Jurkat, Clone E6-1 (cell line): ENCODE results near the gene DIO3.
"Not testable (repeated sequence)": the region's sequence is repeated elsewhere in the genome, so short reads cannot be mapped to it uniquely, and the experiment has no call there.

Experiments
- DNase-seq: peaks from one replicate; pipeline ENCODE4 v3.0.0-alpha.2; 2011; ENCODE audit warnings: low read depth, low spot score
- H3K4me3 ChIP-seq: 2 replicates; pipeline ENCODE4 v1.5.1; 2011; ENCODE audit warnings: mild to moderate bottlenecking, low read length, control low read depth, moderate library complexity

DIO3 gene

DNA sequence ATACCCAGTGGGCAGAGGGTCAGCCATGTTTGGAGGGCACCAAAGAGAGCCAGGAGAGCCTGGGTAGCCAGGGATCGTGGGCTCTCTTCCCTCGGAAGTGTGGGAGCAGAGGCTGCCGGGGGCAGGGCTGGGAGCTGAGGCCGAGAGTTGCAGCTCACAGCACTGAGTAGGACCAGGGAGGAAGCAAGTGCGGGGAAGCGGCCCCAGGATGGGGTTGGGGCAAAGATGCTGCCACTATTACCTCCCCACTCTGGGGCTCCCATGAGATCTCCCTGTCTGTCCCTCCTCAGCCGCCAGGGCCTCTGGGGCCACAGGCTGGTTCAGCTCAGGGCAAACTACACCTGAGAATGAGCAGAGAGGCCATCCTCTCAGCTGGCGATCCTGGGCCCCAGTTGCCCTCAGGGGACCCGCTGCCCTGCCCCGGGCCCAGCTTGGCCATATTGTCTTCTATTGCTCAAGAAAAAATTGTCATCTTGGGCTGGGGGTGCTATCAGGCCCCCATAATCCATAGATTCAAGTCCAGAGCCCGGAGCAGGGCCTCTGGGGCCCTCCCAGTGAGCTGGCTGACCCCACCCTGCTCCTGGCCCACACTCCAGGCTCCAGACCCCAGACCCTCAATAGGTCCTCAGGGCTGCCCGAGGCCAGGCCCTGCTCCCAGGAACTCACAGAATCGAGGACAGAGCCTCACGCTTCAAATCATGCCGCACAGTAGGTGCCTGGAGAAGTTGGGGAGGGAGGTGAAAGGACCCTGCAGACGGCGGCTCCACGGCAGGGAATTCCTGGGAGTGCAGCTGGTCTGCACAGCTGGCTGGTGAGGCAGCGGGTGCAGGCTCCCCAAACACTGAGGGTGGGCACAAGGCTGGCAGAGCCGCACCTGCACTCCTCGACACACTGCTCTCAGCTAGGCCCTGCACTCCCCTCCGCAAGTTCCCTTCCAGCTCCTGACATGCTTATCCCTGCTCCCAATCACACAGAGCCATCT is 20.5 kb upstream of the DIO3 start:
- no peak for DNase-seq
- H3K4me3 ChIP-seq: no peak overlapping the region

GRCh38 chr14:101542391-101542790 is 18.9 kb upstream of the DIO3 start:
- no peak overlapping the region for H3K4me3 ChIP-seq
- DNase-seq: no peak

DNA sequence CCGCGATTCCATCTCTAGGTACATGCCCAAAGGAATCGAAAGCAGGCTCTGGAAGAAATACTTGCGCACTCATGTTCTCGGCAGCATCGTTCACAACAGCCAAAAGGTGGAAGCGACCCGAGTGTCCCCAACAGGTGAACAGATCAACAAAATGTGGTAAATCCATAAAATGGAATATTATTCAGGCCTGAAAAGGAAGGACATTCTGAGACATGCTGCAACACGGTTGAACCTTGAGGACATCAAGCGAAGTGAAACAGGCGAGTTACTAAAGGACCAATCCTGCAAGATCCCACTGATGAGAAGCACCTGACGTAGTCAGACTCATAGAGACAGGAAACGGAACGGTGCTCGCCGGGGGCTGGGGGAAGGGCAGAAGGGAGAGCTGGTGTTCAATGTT is 17.5 kb upstream of the DIO3 start:
- DNase-seq: no peak
- no peak overlapping the region for H3K4me3 ChIP-seq

GRCh38 chr14:101544550-101544949 is 16.7 kb upstream of the DIO3 start:
- no peak overlapping the region for H3K4me3 ChIP-seq
- no peak for DNase-seq

DNA sequence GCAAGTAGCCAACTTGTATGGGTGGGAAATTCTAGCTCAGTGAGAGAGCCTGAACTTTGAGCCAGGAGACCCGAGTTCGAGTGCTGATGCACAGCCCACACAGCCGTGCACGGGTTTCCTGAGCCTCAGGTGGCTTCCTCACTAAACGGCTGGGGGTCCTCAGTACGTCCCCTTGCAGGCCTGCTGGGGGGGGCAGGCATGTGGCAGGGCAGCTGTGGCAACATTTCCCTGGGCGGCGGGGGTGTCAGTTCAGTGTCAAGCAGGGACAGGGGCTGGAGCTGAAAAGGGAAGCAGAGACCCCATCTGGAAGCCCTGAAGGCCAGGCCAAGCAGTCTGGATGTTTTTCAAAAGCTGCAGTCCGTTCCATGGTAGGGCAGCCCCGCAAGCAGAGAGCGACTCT is 14.6 kb upstream of the DIO3 start:
- no peak for DNase-seq

GRCh38 chr14:101547107-101547738 is 14.1 kb upstream of the DIO3 start:
- no peak overlapping the region for H3K4me3 ChIP-seq
- DNase-seq: no peak

More for the DNA sequence above, 14.6 kb upstream of the DIO3 start:
- no peak overlapping the region for H3K4me3 ChIP-seq

GRCh38 chr14:101547961-101548669 is 13.2 kb upstream of the DIO3 start:
- DNase-seq: no peak
- H3K4me3 ChIP-seq: no peak overlapping the region

- no peak for DNase-seq
- no peak overlapping the region for H3K4me3 ChIP-seq
Measured at GRCh38 chr14:101548710-101549109, 12.6 kb upstream of the DIO3 start.

GRCh38 chr14:101549154-101549553 is 12.1 kb upstream of the DIO3 start:
- no peak overlapping the region for H3K4me3 ChIP-seq
- DNase-seq: no peak

DNA sequence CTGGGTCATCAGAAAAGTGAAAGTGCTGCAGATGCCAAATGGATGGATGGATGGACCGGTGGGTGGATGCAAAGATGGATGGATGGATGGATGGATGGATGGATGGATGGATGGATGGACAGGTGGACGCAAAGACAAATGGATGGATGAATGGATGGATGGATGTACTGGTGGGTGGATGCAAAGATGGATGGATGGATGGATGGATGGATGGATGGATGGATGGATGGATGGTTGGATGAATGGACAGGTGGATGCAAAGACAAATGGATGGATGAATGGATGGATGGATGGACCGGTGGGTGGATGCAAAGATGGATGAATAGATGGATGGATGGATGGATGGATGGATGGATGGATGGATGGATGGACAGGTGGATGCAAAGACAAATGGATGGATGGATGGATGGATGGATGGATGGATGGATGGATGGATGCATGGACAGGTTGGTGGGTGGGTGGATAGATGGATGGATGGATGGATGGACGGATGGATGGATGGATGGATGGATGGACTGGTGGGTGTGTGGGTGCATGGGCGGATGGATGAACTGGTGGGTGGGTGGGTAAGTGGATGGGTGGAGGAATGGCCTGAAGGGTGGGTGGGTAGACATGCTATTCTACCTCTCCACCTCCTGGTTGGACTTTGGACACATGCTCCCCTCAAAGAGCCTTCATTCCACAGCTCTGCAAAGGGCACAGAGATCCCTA is 10.9 kb upstream of the DIO3 start:
- DNase-seq, H3K4me3 ChIP-seq: not testable (repeated sequence)

DNA sequence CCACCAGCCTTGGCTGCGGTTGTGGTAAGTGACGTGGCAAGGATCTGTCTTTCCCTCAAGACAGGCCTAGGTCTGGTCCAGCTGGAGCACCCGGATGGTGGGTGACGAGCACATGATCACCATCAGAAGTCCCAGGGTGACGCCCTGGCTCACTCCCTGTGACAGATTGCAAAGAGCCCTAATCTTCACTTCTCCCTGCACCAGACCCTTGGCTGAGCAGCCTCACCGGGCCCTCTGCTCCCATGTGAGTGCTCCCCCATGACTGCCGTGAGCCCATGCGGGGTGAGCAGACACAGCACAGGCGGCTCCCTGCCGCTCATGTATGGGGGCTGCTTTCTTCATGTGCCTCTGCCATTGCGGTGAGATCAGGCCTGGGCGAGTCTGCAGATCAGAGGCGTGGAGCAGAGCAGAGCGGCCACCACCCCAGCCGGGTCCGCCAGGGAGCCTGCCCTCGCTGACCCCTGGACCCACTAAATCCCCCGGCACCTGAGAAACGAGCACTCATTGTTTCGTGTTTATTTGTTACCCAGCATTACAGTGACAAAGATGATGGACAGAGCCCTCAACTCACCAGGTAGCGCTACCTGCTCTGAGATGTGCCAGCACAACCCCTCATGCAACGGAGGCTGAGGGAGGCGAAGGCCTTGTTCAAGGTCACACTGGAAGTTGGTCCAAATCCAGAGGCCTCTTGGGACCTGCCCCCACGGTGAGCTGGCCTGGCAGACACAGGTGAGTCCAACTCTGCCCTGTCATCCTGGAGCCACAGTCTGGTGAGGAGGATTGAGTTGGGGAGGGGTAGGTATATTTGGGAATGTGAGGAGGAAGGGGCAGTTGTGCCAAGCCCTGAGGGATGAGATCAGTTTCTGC is 9.3 kb upstream of the DIO3 start:
- H3K4me3 ChIP-seq: no peak overlapping the region
- no peak for DNase-seq

GRCh38 chr14:101552786-101553231 is 8.5 kb upstream of the DIO3 start:
- no peak for DNase-seq
- no peak overlapping the region for H3K4me3 ChIP-seq

GRCh38 chr14:101553393-101553792 is 7.9 kb upstream of the DIO3 start:
- H3K4me3 ChIP-seq: no peak overlapping the region
- DNase-seq: no peak

GRCh38 chr14:101553931-101554330 is 7.4 kb upstream of the DIO3 start:
- H3K4me3 ChIP-seq: no peak overlapping the region
- DNase-seq: no peak

- DNase-seq: no peak
- H3K4me3 ChIP-seq: no peak overlapping the region
Measured at GRCh38 chr14:101554991-101555668, 6.2 kb upstream of the DIO3 start.

GRCh38 chr14:101555669-101556043 is 5.6 kb upstream of the DIO3 start:
- not testable (repeated sequence) for H3K4me3 ChIP-seq, DNase-seq

DNA sequence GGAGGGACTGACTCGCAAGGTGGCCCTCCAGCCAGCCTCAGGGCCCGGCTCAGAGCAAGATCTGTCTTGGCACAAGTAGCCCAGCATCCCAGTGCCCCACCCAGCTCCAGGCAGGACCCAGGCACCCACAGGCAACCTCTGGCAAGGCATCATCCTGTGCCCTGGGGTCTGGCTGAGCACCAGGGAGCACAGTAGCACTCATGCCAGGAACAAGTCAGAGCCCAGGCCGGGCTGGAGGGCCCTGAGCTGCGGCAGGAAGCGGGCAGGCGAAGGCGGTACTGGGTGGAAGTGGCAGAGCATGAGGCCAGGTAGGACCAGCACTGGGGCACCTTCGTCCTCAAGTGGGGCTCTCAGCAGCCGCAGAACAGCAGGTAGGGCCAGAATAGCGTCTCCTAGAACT is 5.2 kb upstream of the DIO3 start:
- no peak for DNase-seq
- H3K4me3 ChIP-seq: no peak overlapping the region
